IPS-11a (cell line): ENCODE results near the gene CCR6.
"Not testable (repeated sequence)": the region's sequence is repeated elsewhere in the genome, so short reads cannot be mapped to it uniquely, and the experiment has no call there.

Experiments used
- H3K4me3 ChIP-seq: one replicate; pipeline ENCODE4 v1.5.1; 2013; ENCODE audit warnings: low read depth, low read length, control low read depth

The CCR6 gene

DNA sequence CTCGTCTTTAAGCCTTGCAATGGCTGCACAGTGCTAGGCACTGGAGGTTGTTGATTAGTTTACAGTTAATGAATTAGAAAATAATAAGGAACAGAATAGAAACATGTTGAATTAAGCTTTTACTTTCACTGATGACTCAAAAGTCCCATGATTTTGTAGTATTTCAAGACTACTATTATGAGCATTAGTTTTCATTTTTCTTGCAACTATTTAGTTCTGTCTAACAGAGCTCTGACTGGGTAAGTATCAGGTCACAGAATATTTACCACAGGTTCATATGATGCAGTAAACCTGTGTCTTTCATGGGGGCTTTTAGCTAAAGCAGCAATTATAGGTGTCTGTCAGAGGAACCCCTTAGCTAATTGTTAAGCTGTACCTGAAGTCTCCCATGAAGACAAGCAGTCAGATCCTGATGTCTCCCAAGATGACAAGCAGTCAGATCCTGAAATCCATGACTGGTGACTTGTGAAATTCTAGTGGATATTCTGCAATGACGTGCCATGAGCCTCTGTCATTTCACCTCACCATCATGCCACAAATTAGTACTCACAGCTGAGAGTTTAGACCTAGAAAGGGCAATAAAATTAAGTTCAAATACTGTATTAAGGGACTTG, 43.1 kb downstream of the CCR6 start:
- H3K4me3 ChIP-seq, result no peak overlapping the region

DNA sequence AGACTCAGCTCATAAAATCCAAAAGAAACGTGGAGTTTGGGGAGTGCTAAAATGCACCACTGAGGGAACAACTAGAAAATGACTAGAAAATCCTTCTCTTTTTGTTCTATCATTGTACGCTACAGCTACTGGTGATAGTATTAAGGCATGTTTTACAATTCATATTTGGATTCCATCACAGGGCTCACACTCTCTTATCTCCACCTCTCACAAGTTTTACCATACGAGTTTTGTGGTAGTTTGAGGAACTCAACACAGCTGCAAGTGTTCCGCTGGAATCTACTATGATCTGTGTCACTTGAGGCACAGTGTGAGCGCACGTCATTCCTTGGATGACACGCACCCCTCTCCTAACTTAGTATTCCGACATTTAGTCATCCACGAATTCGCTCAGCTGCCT, 44.8 kb downstream of the CCR6 start:
- H3K4me3 ChIP-seq, result not testable (repeated sequence)

DNA sequence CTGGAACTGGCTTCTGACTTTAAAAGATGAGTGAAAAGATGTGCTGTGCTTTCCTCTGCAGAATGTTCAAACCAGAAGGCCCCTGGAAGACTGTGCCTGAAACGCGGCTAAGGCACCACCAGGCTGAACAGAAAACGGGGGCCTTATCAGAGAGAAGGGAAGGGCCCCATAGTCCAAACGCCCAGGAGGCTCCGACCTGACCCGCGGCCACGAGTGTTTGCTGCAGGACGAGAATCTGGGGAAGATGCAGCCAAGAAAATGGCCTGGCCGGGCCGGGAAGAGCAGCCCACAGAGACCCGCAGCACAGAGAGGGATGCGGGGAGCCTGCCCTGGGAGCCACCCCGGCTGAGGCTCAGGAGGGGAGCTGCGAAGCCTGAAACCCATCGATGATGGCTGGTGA, 45.4 kb downstream of the CCR6 start:
- H3K4me3 ChIP-seq, result not testable (repeated sequence)

DNA sequence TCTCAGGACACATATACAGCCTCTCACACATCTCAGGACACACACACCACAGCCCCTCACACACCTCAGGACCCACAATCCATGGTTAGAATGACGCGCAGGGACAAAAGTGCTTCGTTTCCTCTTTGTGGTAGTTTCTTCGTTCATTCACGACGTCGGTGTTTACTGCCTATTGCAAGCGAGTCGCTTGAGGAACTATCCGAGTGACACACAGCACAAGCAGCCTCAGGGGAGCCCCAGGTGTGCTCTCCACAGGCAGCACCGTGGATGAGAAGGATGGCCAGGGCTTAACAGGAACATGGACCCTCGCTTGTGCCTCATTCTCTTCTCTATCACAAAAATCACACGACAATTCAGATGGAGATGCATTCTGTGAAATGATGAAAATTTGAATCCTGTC, 47.0 kb downstream of the CCR6 start:
- H3K4me3 ChIP-seq, result not testable (repeated sequence)

DNA sequence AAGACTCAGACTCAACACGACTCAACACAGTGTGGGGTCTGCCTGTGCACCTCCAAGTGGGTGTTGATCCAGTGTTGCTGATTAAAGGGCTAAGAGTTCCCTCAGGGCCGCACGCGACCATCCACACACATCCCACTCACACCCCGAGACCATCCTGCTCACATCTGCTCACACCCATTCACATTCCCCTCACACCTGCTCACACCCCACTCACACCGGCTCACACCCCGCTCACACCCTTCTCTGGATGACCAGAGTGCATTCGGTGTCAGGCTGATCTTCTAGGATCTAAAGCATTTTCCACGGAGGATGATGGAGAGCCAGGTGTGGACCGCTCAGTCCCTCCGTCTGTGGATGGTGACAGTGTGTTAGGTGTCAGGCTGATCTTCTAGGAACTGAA, 48.4 kb downstream of the CCR6 start:
- not testable (repeated sequence) for H3K4me3 ChIP-seq

DNA sequence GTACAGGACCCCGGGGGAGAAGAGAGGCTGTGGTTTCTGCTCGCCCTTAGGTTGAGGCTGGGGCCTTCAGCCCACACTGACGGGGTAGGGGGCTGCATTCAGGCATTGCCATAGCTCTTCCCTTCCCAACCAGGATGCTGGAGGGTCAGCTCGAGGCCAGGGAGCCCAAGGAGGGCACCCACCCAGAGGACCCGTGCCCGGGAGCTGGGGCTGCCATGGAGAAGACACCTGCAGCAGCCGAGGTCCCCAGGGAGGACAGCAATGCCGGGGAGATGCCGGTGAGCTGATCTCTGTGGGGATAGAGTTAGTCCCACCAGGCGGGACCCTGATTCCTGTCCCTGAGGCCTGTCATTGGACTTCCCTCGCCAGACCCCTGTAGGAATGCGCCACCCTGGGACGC, 49.1 kb downstream of the CCR6 start:
- not testable (repeated sequence) for H3K4me3 ChIP-seq

DNA sequence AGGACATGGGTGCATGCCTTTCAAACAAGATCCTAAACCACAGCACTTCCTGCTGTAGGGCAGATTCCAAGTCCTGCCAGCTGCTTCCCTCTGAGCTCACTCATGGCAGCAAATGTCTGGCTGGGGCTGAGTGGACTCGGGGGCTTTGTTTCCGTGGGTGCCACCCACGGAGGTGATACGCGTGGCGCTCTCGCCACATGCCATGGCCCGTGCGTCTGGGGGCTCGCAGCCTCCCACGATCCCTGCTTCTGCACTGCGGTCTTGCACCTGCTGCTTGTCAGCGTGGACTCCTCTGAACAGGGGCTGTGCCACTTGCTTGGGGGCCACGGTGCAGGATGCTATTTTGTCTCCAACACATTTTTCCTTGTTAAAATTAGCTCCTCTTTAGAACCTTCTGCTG, 54.4 kb downstream of the CCR6 start:
- H3K4me3 ChIP-seq, result not testable (repeated sequence)

DNA sequence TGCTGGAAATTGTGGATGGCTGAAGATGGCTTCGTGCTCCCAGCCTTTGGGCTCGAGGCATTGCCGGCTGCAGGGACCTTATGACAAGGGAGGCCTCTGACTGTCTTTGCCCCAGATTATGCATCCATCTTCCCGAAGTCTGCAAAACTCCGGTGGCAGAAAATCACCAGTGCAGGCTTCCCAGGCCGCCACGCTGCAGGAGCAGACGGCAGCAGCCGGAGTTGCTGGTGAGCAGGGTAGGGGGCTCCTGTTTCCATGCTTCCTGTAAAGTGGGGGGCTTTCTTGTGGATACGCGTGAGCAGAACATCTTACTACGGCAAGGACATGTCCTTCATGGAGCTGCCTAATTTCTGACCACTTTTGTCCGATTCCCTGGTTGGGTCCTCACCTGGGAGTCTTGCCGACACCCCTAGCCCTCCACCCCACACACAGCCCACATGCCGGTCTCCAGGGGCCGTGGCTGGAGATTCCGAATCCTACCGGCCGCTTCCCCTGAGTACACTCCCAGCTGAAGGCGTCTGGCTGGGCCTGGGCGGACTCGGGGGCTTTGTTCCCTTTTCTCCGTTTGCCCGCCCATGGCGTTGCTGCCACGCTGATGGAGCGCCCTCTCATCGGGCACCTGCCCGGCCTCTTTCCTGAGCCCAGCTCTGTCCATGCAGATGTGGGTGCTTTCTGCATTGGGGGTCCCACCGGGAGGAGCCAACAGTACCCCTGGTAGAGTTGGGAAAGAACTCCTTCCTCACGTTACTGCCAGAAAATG, 56.2 kb downstream of the CCR6 start:
- not testable (repeated sequence) for H3K4me3 ChIP-seq

DNA sequence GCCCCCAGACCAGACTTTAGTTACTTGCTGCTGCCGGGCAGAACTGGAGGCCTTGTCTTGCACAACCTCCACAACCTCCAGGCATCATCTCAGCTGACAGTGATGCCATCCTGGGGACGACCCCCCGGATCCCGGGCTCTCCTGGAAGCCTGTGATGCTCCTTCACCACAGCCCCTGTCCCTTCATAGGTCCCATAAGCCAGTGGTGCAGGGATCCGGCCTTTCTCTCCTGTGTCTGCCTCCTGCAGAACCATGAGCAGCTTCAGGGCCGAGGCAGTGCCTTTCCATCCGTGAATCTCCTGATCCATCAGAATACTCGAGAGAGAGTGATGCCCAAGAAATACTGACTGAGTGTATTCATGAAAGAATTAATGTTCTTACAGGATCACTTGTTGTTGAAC, 57.2 kb downstream of the CCR6 start:
- H3K4me3 ChIP-seq, result not testable (repeated sequence)

DNA sequence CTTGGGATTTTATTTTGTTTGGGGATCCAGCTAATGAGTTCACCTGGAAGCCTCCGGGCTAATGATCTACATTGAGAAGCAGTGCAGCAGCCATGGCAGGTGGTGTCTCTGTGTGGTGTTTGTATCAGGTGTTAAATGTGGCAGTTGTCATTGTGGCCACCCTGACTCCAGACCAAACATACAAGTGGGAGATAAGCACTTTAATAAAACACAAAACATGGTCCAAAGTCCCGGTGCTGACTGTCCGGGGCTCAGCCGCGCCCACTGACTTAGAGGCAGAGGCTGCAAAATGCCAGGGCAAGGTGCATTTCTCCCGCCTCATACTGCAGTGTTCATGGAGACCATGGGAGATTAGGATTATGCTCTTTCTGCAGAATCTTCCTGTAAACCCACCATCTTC, 58.5 kb downstream of the CCR6 start:
- not testable (repeated sequence) for H3K4me3 ChIP-seq

DNA sequence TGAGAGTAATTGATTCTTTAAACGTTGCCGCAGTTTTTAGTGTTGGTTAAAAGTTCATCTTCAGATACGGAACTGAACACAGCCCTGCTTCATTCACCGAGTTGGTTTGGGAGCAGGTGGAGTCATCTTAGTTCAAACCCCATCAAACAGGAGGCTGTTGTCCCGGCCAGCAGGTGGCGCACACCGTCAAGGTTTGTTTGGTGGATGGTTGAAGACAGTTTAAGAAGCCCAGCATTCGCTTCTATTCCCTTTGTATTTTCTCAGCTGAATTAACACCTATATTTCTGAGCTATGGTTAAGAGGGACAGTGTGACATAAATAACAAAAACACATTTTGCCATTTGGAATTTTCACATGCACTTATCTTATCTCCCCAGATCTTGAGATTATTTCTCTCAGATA, 60.0 kb downstream of the CCR6 start:
- H3K4me3 ChIP-seq, result not testable (repeated sequence)

DNA sequence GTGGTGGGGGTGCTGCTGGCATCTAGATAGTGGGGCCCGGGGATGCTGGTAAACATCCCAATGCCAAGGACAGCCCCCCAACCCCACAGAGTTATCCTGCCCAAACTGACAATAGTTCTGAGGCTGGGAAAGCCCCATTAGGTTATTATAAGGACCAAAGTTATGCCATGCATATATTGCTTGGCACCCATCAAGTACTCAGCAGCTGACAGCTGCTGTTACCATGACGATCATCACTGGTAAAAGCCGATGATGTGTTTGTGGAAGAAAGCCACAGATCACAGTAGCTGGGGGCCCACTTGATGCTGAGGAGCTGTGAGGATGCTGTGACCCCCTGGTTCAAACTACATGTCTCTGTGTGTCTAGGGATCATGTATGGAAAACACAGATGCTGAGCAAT, 62.2 kb downstream of the CCR6 start:
- H3K4me3 ChIP-seq, result not testable (repeated sequence)

DNA sequence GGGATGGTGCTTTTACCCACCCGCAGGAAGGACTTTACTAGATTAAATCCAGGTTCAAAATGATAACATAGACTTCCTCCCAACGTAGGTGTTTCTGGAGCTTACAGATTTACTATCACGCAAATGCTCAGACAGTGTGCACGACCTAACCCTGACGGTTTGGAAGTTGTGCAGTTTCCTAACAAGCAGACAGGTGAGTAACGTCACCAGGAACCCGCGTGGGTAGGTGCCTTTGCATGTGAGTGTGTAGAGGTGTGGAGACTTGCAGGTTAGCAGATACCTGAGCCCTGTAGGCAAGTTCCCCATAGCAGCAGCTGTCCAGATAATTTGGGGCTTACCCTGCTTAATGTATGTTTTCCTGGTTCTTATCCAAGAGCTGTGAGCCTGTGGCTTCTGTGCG, 64.4 kb downstream of the CCR6 start:
- H3K4me3 ChIP-seq, result not testable (repeated sequence)
